ENCODE data around the gene ARHGEF40. TPM values are rescaled to one million over a fixed set of nuclear protein-coding genes. Genes with fewer than 3 reads are reported as not detected.

The ARHGEF40 gene
- total RNA-seq, 1 experiment from 2014 or later: 3.6 TPM

DNA sequence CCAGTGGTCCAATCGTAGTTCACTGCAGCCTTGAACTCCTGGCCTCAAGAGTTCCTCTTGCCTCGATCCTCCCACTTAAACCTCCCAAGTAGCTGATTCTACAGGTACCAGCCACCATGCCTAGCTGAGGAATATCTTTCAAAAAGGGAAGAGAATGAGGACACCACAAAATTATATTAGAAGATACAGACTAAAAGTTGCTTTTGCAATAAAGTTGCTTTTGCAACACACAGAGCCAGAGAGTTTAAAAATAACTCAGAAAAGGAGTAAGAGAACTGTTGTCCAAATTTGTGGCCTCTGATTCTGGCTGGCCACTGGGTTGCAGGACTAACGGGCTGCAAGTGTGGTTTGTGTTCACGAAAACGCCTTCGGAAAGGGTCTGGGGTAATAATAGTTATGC is 50.6 kb downstream of the ARHGEF40 start:
- no peak overlapping the region for H3K4me3 Mint-ChIP-seq (ENCODE audit: unreplicated experiment)
- intact Hi-C loops (cut with micrococcal nuclease): no loop called here
- no peaks in the 10 kb centered on the region for H3K36me3 Mint-ChIP-seq (ENCODE audit: insufficient read depth, unreplicated experiment)
- DNase-seq (ENCODE audit: unreplicated experiment): no peak
- no peaks in the 10 kb centered on the region for H3K9me3 Mint-ChIP-seq (ENCODE audit: unreplicated experiment)
- H3K27ac Mint-ChIP-seq (ENCODE audit: low read depth, unreplicated experiment): no peak overlapping the region
- BruUV-seq (replicated peaks): no TSS peak
- TF ChIP-seq, protein P1, sequence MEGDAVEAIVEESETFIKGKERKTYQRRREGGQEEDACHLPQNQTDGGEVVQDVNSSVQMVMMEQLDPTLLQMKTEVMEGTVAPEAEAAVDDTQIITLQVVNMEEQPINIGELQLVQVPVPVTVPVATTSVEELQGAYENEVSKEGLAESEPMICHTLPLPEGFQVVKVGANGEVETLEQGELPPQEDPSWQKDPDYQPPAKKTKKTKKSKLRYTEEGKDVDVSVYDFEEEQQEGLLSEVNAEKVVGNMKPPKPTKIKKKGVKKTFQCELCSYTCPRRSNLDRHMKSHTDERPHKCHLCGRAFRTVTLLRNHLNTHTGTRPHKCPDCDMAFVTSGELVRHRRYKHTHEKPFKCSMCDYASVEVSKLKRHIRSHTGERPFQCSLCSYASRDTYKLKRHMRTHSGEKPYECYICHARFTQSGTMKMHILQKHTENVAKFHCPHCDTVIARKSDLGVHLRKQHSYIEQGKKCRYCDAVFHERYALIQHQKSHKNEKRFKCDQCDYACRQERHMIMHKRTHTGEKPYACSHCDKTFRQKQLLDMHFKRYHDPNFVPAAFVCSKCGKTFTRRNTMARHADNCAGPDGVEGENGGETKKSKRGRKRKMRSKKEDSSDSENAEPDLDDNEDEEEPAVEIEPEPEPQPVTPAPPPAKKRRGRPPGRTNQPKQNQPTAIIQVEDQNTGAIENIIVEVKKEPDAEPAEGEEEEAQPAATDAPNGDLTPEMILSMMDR (IDR thresholded peaks at IDR 0.05; ENCODE audit: unreplicated experiment): no peak
- CTCF ChIA-PET: interaction anchor here (0.6 to 2.5 kb wide), 3 partner anchors 15 to 106 kb away, joined by 3 to 11 read pairs (median 4); no protein-coding TSS in a partner anchor
- H3K4me1 Mint-ChIP-seq (ENCODE audit: insufficient read depth, unreplicated experiment): no peaks in the 10 kb centered on the region
- peaks cover 2% of the 10 kb centered on the region for H3K27me3 Mint-ChIP-seq (ENCODE audit: insufficient read depth, unreplicated experiment)
- POLR2A ChIA-PET: no interaction called here

DNA sequence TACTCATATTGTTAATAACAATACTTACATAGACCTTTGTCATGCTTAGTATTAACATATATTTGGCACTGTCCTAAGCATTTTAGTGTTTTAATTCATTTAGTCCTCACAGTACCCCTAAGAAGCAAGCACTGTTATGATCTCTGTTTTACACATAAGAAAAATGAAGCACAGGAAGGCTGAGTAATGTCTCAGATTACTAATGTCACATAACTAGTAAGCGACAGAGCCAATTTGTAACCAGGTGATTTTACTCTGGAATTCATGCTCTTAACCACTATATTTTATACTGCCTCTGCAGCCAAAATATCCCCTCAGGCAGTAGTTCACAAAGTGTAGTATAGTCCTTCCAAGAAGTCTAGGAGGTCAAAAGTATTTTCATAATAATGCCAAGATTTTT is 51.0 kb downstream of the ARHGEF40 start:
- Mint-ChIP-seq H3K36me3 (ENCODE audit: insufficient read depth, unreplicated experiment) (no peaks in the 10 kb centered on the region), H3K4me3 (ENCODE audit: unreplicated experiment) (no peak overlapping the region), H3K27ac (ENCODE audit: low read depth, unreplicated experiment) (no peak overlapping the region), H3K9me3 (ENCODE audit: unreplicated experiment) (no peaks in the 10 kb centered on the region), H3K27me3 (ENCODE audit: insufficient read depth, unreplicated experiment) (peaks cover 6% of the 10 kb centered on the region), H3K4me1 (ENCODE audit: insufficient read depth, unreplicated experiment) (no peaks in the 10 kb centered on the region)
- no peak for DNase-seq (ENCODE audit: unreplicated experiment)
- ChIA-PET POLR2A (interaction anchor here (1.9 kb wide), 1 partner anchor 11 kb away, joined by 4 read pairs; no protein-coding TSS in a partner anchor), CTCF (interaction anchor here (0.6 to 2.5 kb wide), 3 partner anchors 14 to 106 kb away, joined by 3 to 11 read pairs (median 4); no protein-coding TSS in a partner anchor)
- TF ChIP-seq, protein P1 (IDR thresholded peaks at IDR 0.05; ENCODE audit: unreplicated experiment): no peak
- no TSS peak for BruUV-seq (replicated peaks)
- intact Hi-C loops (cut with micrococcal nuclease): no loop called here

DNA sequence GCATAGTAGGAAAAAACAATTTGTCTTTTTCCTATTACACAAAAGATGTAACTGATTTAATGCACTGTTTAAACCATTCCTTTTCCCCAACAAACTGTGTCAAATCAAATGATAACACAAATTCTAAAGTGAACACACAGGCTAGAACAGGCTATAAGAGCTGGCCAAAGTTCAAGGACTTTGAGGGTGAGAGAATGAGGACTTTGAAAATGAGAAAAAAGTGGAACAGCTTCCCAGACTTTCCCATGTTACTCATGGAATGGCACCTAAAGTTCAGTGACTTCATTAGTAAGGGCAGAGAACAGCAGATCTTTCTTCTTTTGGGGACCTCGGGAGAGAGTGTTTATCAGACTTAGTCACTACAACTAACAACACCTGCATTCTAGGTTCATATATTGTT is 53.3 kb downstream of the ARHGEF40 start:
- no peaks in the 10 kb centered on the region for H3K36me3 Mint-ChIP-seq (ENCODE audit: insufficient read depth, unreplicated experiment)
- no peak overlapping the region for H3K4me3 Mint-ChIP-seq (ENCODE audit: unreplicated experiment)
- no peak for DNase-seq (ENCODE audit: unreplicated experiment)
- H3K27me3 Mint-ChIP-seq (ENCODE audit: insufficient read depth, unreplicated experiment): peaks cover 26% of the 10 kb centered on the region
- H3K9me3 Mint-ChIP-seq (ENCODE audit: unreplicated experiment): no peaks in the 10 kb centered on the region
- CTCF ChIA-PET: interaction anchor here (0.5 to 1.4 kb wide), 9 partner anchors 19 to 435 kb away, joined by 3 to 8 read pairs (median 3); no protein-coding TSS in a partner anchor
- intact Hi-C loops (cut with micrococcal nuclease): no loop called here
- POLR2A ChIA-PET: interaction anchor here (1.1 kb wide), 1 partner anchor 9 kb away, joined by 3 read pairs; no protein-coding TSS in a partner anchor
- BruUV-seq (replicated peaks): no TSS peak
- no peaks in the 10 kb centered on the region for H3K4me1 Mint-ChIP-seq (ENCODE audit: insufficient read depth, unreplicated experiment)
- TF ChIP-seq, protein P1 (IDR thresholded peaks at IDR 0.05; ENCODE audit: unreplicated experiment): no peak
- no peak overlapping the region for H3K27ac Mint-ChIP-seq (ENCODE audit: low read depth, unreplicated experiment)

DNA sequence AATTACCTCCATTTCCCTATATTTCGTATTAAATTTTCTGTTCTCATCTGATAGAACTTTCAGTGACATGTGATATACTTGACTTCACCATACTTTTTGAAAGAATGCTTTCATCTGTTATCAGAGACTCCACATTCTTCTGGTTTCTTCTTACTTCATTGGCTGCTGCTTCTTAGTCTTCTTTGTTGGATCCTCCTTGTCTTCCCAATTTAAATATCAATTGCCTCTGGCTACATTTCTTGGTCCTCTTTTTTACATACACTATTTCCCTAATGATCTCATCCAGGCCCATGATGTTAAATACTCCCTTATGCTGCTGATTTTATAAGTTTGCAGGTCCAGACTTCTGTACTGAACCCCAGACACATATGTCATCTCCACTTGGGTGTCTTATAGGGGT is 63.8 kb downstream of the ARHGEF40 start:
- TF ChIP-seq, protein P1 (IDR thresholded peaks at IDR 0.05; ENCODE audit: unreplicated experiment): no peak
- Mint-ChIP-seq H3K4me3 (ENCODE audit: unreplicated experiment) (no peak overlapping the region), H3K36me3 (ENCODE audit: insufficient read depth, unreplicated experiment) (no peaks in the 10 kb centered on the region), H3K4me1 (ENCODE audit: insufficient read depth, unreplicated experiment) (no peaks in the 10 kb centered on the region), H3K9me3 (ENCODE audit: unreplicated experiment) (peaks cover 22% of the 10 kb centered on the region), H3K27me3 (ENCODE audit: insufficient read depth, unreplicated experiment) (no peaks in the 10 kb centered on the region), H3K27ac (ENCODE audit: low read depth, unreplicated experiment) (no peak overlapping the region)
- CTCF ChIA-PET: interaction anchor here (0.7 to 3.8 kb wide), 4 partner anchors 8 to 101 kb away, joined by 3 to 25 read pairs (median 6); no protein-coding TSS in a partner anchor
- intact Hi-C loops (cut with micrococcal nuclease): loop anchor here (10.0 kb wide), 1 partner anchor 69 kb away; no protein-coding TSS in a partner anchor
- BruUV-seq (replicated peaks): no TSS peak
- no peak for DNase-seq (ENCODE audit: unreplicated experiment)
- POLR2A ChIA-PET: no interaction called here

Data from MCF 10A (cell line).